Thyroid gland (tissue), 4 donors: ENCODE results near the gene ZNF516. TPM values are rescaled to one million over a fixed set of nuclear protein-coding genes. Genes with fewer than 3 reads are reported as not detected.
A peak's percentile ranks its signal among the peaks of the same experiment; 100 is the strongest.

ENCODE experiments used
- DNase-seq, 2 donors: peaks; one replicate each; pipeline ENCODE4 v3.0.0-alpha.2; 2019
- H3K27ac ChIP-seq, 3 donors: fragments of 200-600 bp; sonication (generic); 1 replicate in 2 of 3; 2 replicates in 1 of 3; pipeline ENCODE4 v1.5.1; 2016 to 2019; ENCODE audit warnings: mild to moderate bottlenecking in 1 of 3, moderate library complexity in 1 of 3
- H3K27me3 ChIP-seq: fragments of 200-600 bp; sonication (generic); one replicate; pipeline ENCODE4 v1.5.1; 2019
- H3K36me3 ChIP-seq, 2 donors: fragments of 200-600 bp; sonication (generic); one replicate each; pipeline ENCODE4 v1.5.1; 2016 to 2019
- H3K4me1 ChIP-seq, 2 donors: fragments of 200-600 bp; sonication (generic); one replicate each; pipeline ENCODE4 v1.5.1; 2017 to 2019
- H3K4me3 ChIP-seq, 3 donors: fragments of 200-600 bp; sonication (generic); replicated peaks in 1 of 3; 1 replicate in 2 of 3; 2 replicates in 1 of 3; pipeline ENCODE4 v1.5.1; 2016; ENCODE audit warnings: mild to moderate bottlenecking in 1 of 3
- H3K9me3 ChIP-seq: fragments of 200-600 bp; sonication (generic); one replicate; pipeline ENCODE4 v1.5.1; 2017
- CTCF ChIP-seq, 6 experiments: fragments of 200-600 bp in 3 of 6; fragments of 450-650 bp in 3 of 6; sonication (generic) in 3 of 6; IDR thresholded peaks; one replicate each; pipeline ENCODE4 v1.5.1; 2016 to 2019; ENCODE audit warnings: antibody characterized with exemption in 6 of 6, mild to moderate bottlenecking in 2 of 6, inconsistent platforms in 1 of 6, moderate library complexity in 1 of 6
- POLR2A ChIP-seq, 2 donors: fragments of 450-650 bp; IDR thresholded peaks; one replicate each; pipeline ENCODE4 v1.6.1; 2017; ENCODE audit warnings: antibody characterized with exemption in 2 of 2, mild to moderate bottlenecking in 2 of 2, moderate library complexity in 1 of 2
- WGBS, 2 donors: methylation state at CpG; one replicate each; pipeline ENCODE4 v1.1.5; 2017; 5-methylcytosine and 5-hydroxymethylcytosine counted together
- intact Hi-C: fragments of 100-400 bp; cut with DNase I; formaldehyde crosslinking; loops from one replicate; pipeline ENCODE4 v1.15.1; 2023
- total RNA-seq, 4 donors: library from RNA; depleted of rRNA; stranded (reverse); fragments of >200 nt; gene quantifications; one replicate each; pipeline ENCODE4 v1.2.3, GENCODE V29; 2016

ZNF516 gene
- total RNA-seq, 4 donors from 2014 or later: 25.4 to 44.8 (median 28.6) TPM

- peak overlapping the region; percentile 85 to 92 (median 92) for H3K27ac ChIP-seq
- WGBS, 2 donors: 0 to 1% methylated on average over 21 to 27 of the region's 31 CpGs
- TF ChIP-seq POLR2A (IDR thresholded peaks at IDR 0.05): peak; percentile 11 to 73
- TF ChIP-seq CTCF (IDR thresholded peaks at IDR 0.05): no peak
- intact Hi-C loops: no loop called here
- H3K36me3 ChIP-seq: no peaks in the 10 kb centered on the region
- H3K9me3 ChIP-seq: no peaks in the 10 kb centered on the region
- DNase-seq: peak; percentile 99 to 100
- H3K27me3 ChIP-seq: no peaks in the 10 kb centered on the region
- H3K4me3 ChIP-seq: peak overlapping the region; percentile 65 to 93 (median 71)
- peaks cover 16 to 19% of the 10 kb centered on the region in 2 donors for H3K4me1 ChIP-seq
These were observed 2.3 kb downstream of the ZNF516 start for GRCh38 chr18:76492669-76493212.

- H3K27ac ChIP-seq: peak overlapping the region; percentile 73 to 92 (median 85)
- peak overlapping the region; percentile 65 to 93 (median 71) for H3K4me3 ChIP-seq
- H3K27me3 ChIP-seq: no peaks in the 10 kb centered on the region
- no peaks in the 10 kb centered on the region for H3K9me3 ChIP-seq
- intact Hi-C loops: no loop called here
- DNase-seq: peak; percentile 50 to 53
- TF ChIP-seq POLR2A (IDR thresholded peaks at IDR 0.05): peak in 1 of 2 donors; percentile 6
- TF ChIP-seq CTCF (IDR thresholded peaks at IDR 0.05): no peak
- H3K4me1 ChIP-seq: peaks cover 16 to 19% of the 10 kb centered on the region in 2 donors
- 0 to 1% methylated on average over 21 to 53 of the region's 70 CpGs for WGBS, 2 donors
- no peaks in the 10 kb centered on the region for H3K36me3 ChIP-seq
These were observed 3.0 kb downstream of the ZNF516 start for GRCh38 chr18:76491776-76492668.

GRCh38 chr18:76491473-76491775 is 3.6 kb downstream of the ZNF516 start:
- TF ChIP-seq CTCF (IDR thresholded peaks at IDR 0.05): no peak
- H3K9me3 ChIP-seq: no peaks in the 10 kb centered on the region
- peaks cover 16 to 19% of the 10 kb centered on the region in 2 donors for H3K4me1 ChIP-seq
- H3K27me3 ChIP-seq: no peaks in the 10 kb centered on the region
- no CpG with 5 or more reads among the region's 31 CpGs for WGBS, 2 donors
- H3K4me3 ChIP-seq: peak overlapping the region; percentile 65 to 93 (median 71)
- peak; percentile 82 to 84 for DNase-seq
- H3K27ac ChIP-seq: peak overlapping the region; percentile 73 to 92 (median 85)
- intact Hi-C loops: no loop called here
- H3K36me3 ChIP-seq: no peaks in the 10 kb centered on the region

GRCh38 chr18:76490670-76491472 is 4.2 kb downstream of the ZNF516 start:
- 1 to 2% methylated on average over 25 to 41 of the region's 73 CpGs for WGBS, 2 donors
- Histone ChIP-seq H3K4me3 (peak overlapping the region; percentile 37 to 89 (median 65)), H3K27me3 (no peaks in the 10 kb centered on the region), H3K27ac (peak overlapping the region; percentile 37 to 92 (median 85)), H3K4me1 (peaks cover 16 to 19% of the 10 kb centered on the region in 2 donors), H3K36me3 (no peaks in the 10 kb centered on the region), H3K9me3 (no peaks in the 10 kb centered on the region)
- TF ChIP-seq POLR2A (IDR thresholded peaks at IDR 0.05) (peak in 1 of 2 donors; percentile 32), CTCF (IDR thresholded peaks at IDR 0.05) (no peak)
- DNase-seq: peak; percentile 68 to 76
- intact Hi-C loops: no loop called here
